SK-N-SH (cell line): ENCODE data around the gene BRD7.

Experiments used
- CTCF ChIP-seq: fragments of 200-600 bp; sonication (generic); IDR thresholded peaks from 2 replicates; pipeline ENCODE4 v1.6.1; 2017; ENCODE audit warnings: antibody characterized with exemption, mild to moderate bottlenecking, moderate library complexity
- NFIC ChIP-seq: IDR thresholded peaks from 2 replicates; pipeline ENCODE4 v1.4.0; 2012; ENCODE audit warnings: borderline replicate concordance
- NRF1 ChIP-seq: IDR thresholded peaks from 2 replicates; pipeline ENCODE4 v1.6.1; 2012; ENCODE audit warnings: low read depth, mild to moderate bottlenecking, low read length
- POLR2AphosphoS5 ChIP-seq: IDR thresholded peaks from 2 replicates; pipeline ENCODE4 v1.6.1; 2012; ENCODE audit warnings: low read depth, low read length
- RAD21 ChIP-seq: IDR thresholded peaks from 2 replicates; pipeline ENCODE4 v1.6.1; 2012; ENCODE audit warnings: mild to moderate bottlenecking, low read length
- REST ChIP-seq: IDR thresholded peaks from 2 replicates; pipeline ENCODE4 v1.6.1; 2012; ENCODE audit warnings: mild to moderate bottlenecking, low read depth, low read length, moderate library complexity
- RFX5 ChIP-seq: IDR thresholded peaks from 2 replicates; pipeline ENCODE4 v1.6.1; 2012; ENCODE audit warnings: mild to moderate bottlenecking, improper control_type of control experiment, low read length

- TF ChIP-seq CTCF (no peak), RAD21 (no peak), NRF1 (no peak), REST (no peak), NFIC (no peak), RFX5 (no peak), POLR2AphosphoS5 (no peak)
Measured at GRCh38 chr16:50322333-50322732, 46.5 kb downstream of the BRD7 start.
